H9 (cell line): ENCODE data around the gene ZFPM1. TPM values are rescaled to one million over a fixed set of nuclear protein-coding genes. Genes with fewer than 3 reads are reported as not detected.

Experiments
- DNase-seq: peaks from one replicate; pipeline ENCODE4 v3.0.0-alpha.2; 2017
- H2AFZ ChIP-seq: one replicate; pipeline ENCODE4 v1.6.1; 2013; ENCODE audit warnings: mild to moderate bottlenecking, low read length, control low read depth, moderate library complexity
- H2AK5ac ChIP-seq: 2 replicates; pipeline ENCODE4 v1.6.1; 2013; ENCODE audit warnings: low read length, control low read depth, mixed read lengths; ENCODE audit not compliant: insufficient read length
- H2BK120ac ChIP-seq: one replicate; pipeline ENCODE4 v1.6.1; 2013; ENCODE audit warnings: low read depth, mild to moderate bottlenecking, low read length, control low read depth, inconsistent platforms; ENCODE audit not compliant: poor library complexity, severe bottlenecking
- H2BK12ac ChIP-seq: 2 replicates; pipeline ENCODE4 v1.6.1; 2013; ENCODE audit warnings: low read length, control low read depth, mixed read lengths, low read depth; ENCODE audit not compliant: insufficient read length
- H2BK15ac ChIP-seq: 2 replicates; pipeline ENCODE4 v1.6.1; 2013; ENCODE audit warnings: low read depth, low read length, control low read depth
- H2BK20ac ChIP-seq: one replicate; pipeline ENCODE4 v1.6.1; 2013; ENCODE audit warnings: low read depth, mild to moderate bottlenecking, low read length, control low read depth, inconsistent platforms; ENCODE audit not compliant: poor library complexity, severe bottlenecking
- H2BK5ac ChIP-seq: 2 replicates; pipeline ENCODE4 v1.6.1; 2013; ENCODE audit warnings: low read length, control low read depth, mixed read lengths; ENCODE audit not compliant: insufficient read length
- H3K14ac ChIP-seq: 2 replicates; pipeline ENCODE4 v1.6.1; 2013; ENCODE audit warnings: low read length, control low read depth; ENCODE audit not compliant: insufficient read depth
- H3K18ac ChIP-seq: 2 replicates; pipeline ENCODE4 v1.6.1; 2013; ENCODE audit warnings: low read depth, mild to moderate bottlenecking, mixed read lengths, low read length, control low read depth; ENCODE audit not compliant: insufficient read length
- H3K23ac ChIP-seq: 2 replicates; pipeline ENCODE4 v1.6.1; 2013; ENCODE audit warnings: low read length, control low read depth, mixed read lengths, low read depth; ENCODE audit not compliant: insufficient read length
- H3K23me2 ChIP-seq: 2 replicates; pipeline ENCODE4 v1.6.1; 2013; ENCODE audit warnings: low read depth, mild to moderate bottlenecking, mixed read lengths, low read length, control low read depth; ENCODE audit not compliant: insufficient read length, poor library complexity, severe bottlenecking
- H3K27ac ChIP-seq: 2 replicates; pipeline ENCODE4 v1.5.1; 2013; ENCODE audit warnings: low read length, control low read depth, mixed read lengths, low read depth; ENCODE audit not compliant: insufficient read length
- H3K27me3 ChIP-seq: 2 replicates; pipeline ENCODE4 v1.6.1; 2013; ENCODE audit warnings: low read length, control low read depth, inconsistent platforms; ENCODE audit not compliant: insufficient read depth
- H3K4ac ChIP-seq: 2 replicates; pipeline ENCODE4 v1.6.1; 2013; ENCODE audit warnings: low read depth, mild to moderate bottlenecking, control low read depth, inconsistent platforms, low read length, moderate library complexity
- H3K4me1 ChIP-seq: 2 replicates; pipeline ENCODE4 v1.6.1; 2013; ENCODE audit warnings: low read length, control low read depth, inconsistent platforms; ENCODE audit not compliant: insufficient read depth
- H3K4me2 ChIP-seq: 2 replicates; pipeline ENCODE4 v1.6.1; 2013; ENCODE audit warnings: low read length, control low read depth, mixed read lengths; ENCODE audit not compliant: insufficient read length, insufficient read depth
- H3K56ac ChIP-seq: 2 replicates; pipeline ENCODE4 v1.6.1; 2013; ENCODE audit warnings: low read depth, mild to moderate bottlenecking, mixed read lengths, low read length, control low read depth; ENCODE audit not compliant: insufficient read length
- H3K79me1 ChIP-seq: 2 replicates; pipeline ENCODE4 v1.6.1; 2013; ENCODE audit warnings: low read depth, mild to moderate bottlenecking, moderate library complexity, low read length, control low read depth, inconsistent platforms; ENCODE audit not compliant: insufficient read depth, poor library complexity, severe bottlenecking
- H3K79me2 ChIP-seq: 2 replicates; pipeline ENCODE4 v1.6.1; 2013; ENCODE audit warnings: low read length, control low read depth, inconsistent platforms; ENCODE audit not compliant: insufficient read depth
- H3K9ac ChIP-seq: 2 replicates; pipeline ENCODE4 v1.6.1; 2013; ENCODE audit warnings: low read length, control low read depth, mixed read lengths; ENCODE audit not compliant: insufficient read length; ENCODE audit errors: extremely low read depth
- H3K9me3 ChIP-seq: one replicate; pipeline ENCODE4 v1.6.1; 2013; ENCODE audit warnings: low read depth, low read length, inconsistent platforms; ENCODE audit not compliant: control insufficient read depth
- H3T11ph ChIP-seq: one replicate; pipeline ENCODE4 v1.6.1; 2013; ENCODE audit warnings: mild to moderate bottlenecking, low read length, control low read depth, inconsistent platforms
- H4K20me1 ChIP-seq: one replicate; pipeline ENCODE4 v1.6.1; 2013; ENCODE audit not compliant: control insufficient read depth, insufficient read length, insufficient read depth
- H4K5ac ChIP-seq: 2 replicates; pipeline ENCODE4 v1.6.1; 2013; ENCODE audit warnings: low read depth, mild to moderate bottlenecking, mixed read lengths, low read length, control low read depth; ENCODE audit not compliant: insufficient read length
- H4K8ac ChIP-seq: replicated peaks from 2 replicates; pipeline ENCODE4 v1.6.1; 2013; ENCODE audit warnings: low read length, control low read depth, mixed read lengths, low read depth; ENCODE audit not compliant: insufficient read length
- H4K91ac ChIP-seq: 2 replicates; pipeline ENCODE4 v1.6.1; 2013; ENCODE audit warnings: low read depth, mild to moderate bottlenecking, moderate library complexity, mixed read lengths, low read length, control low read depth; ENCODE audit not compliant: insufficient read length
- H3K27ac Mint-ChIP-seq, 3 experiments: 2 replicates in 2 of 3; 3 replicates in 1 of 3; pipeline ENCODE4 v1.8.0; 2020 to 2021; ENCODE audit warnings: mixed read lengths in 3 of 3, mild to moderate bottlenecking in 1 of 3, moderate library complexity in 1 of 3
- H3K27me3 Mint-ChIP-seq: 2 replicates; pipeline ENCODE4 v1.8.0; 2021; ENCODE audit warnings: low read depth, mild to moderate bottlenecking, moderate library complexity, mixed read lengths
- H3K36me3 Mint-ChIP-seq, 3 experiments: 2 replicates in 2 of 3; 3 replicates in 1 of 3; pipeline ENCODE4 v1.8.0; 2020 to 2021; ENCODE audit warnings: low read depth in 3 of 3, mixed read lengths in 3 of 3; ENCODE audit not compliant: insufficient read depth in 1 of 3
- H3K4me1 Mint-ChIP-seq, 2 experiments: 2 replicates each; pipeline ENCODE4 v1.8.0; 2020; ENCODE audit warnings: mixed read lengths in 2 of 2
- H3K4me3 Mint-ChIP-seq, 2 experiments: 2 replicates in 1 of 2; 3 replicates in 1 of 2; pipeline ENCODE4 v1.8.0; 2020 to 2021; ENCODE audit warnings: mild to moderate bottlenecking in 2 of 2, mixed read lengths in 2 of 2, moderate library complexity in 1 of 2
- H3K9me3 Mint-ChIP-seq, 2 experiments: 2 replicates in 1 of 2; 3 replicates in 1 of 2; pipeline ENCODE4 v1.8.0; 2020; ENCODE audit warnings: mild to moderate bottlenecking in 2 of 2, mixed read lengths in 2 of 2, moderate library complexity in 1 of 2
- WGBS: extraction: QIAGEN DNeasy Blood & Tissue Kit; methylation state at CpG from one replicate; pipeline ENCODE4 v1.1.7; 2013; ENCODE audit warnings: missing lambda C conversion rate, low lambda C conversion rate, mixed read lengths; ENCODE audit not compliant: insufficient read length; ENCODE audit errors: extremely low coverage; 5-methylcytosine and 5-hydroxymethylcytosine counted together
- total RNA-seq: library from RNA; stranded (reverse); gene quantifications from 2 replicates; pipeline ENCODE4 v1.2.1, GENCODE V29; 2021
- TF ChIP-seq, protein P1 (sequence below): fragments of 200-600 bp; sonication (generic); conservative IDR thresholded peaks from 3 replicates; pipeline ENCODE4 v1.8.0; 2021; ENCODE audit warnings: antibody characterized with exemption, mild to moderate bottlenecking

Gene ZFPM1
- total RNA-seq, 1 experiment from 2014 or later: 3.6 TPM

DNA sequence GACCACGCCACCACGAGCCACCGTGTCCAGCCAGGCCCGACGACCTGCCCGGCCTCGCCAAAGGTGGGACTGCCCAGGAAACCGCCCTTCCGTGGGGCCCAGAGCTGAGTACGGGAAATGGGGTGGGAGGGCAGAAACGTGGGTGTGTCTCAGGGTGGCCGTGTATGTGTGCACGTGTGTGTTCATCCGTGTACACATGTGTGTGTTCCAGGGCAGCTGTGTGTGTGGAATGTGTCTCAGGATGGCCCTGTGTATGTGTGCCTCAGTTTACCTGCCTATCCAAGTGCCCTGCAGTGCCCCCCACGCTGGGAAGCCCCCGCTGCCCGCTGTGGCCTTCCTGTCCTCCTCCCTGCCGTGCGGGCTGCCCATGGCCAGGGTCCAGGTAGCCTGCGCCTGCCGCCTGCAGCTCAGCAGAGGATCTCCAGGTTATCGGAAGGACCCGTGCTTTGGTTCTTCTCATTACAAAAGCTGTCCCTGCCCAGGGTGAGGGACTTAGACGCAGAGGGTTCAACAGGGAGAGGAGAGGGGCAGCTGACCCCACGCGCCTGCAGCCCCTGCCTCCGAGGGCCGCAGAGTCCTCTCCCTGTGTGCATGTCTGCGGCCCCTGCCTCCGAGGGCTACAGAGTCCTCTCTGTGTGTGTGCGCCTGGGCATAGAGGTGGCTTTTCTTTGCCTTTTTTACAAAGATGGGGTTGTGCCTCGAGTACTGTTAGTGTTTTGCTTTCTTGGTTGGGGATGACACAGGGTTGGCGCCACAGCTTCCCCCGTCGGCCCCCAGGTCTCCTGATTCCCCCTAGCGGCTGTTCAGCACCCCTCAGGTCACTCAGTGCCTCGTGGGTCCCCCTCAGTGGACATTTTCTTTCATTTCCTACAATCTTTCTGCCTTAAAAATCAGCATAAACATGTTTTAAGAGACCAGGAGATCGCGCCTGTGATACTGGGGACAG, 46.7 kb upstream of the ZFPM1 start:
- H3K14ac ChIP-seq: no peak overlapping the region
- H3K9me3 Mint-ChIP-seq: no peaks in the 10 kb centered on the region; a peak in 2 of 5 replicates
- no peak overlapping the region for H3K23ac ChIP-seq
- H3K4me1 ChIP-seq: no peaks in the 10 kb centered on the region
- no peak overlapping the region for H3K56ac ChIP-seq
- H4K8ac ChIP-seq: no peak overlapping the region
- H3K18ac ChIP-seq: no peak overlapping the region
- H2BK15ac ChIP-seq: no peak overlapping the region
- no peak overlapping the region for H2AK5ac ChIP-seq
- no peaks in the 10 kb centered on the region for H3K79me1 ChIP-seq
- no peak overlapping the region for H2BK5ac ChIP-seq
- no peaks in the 10 kb centered on the region for H3K9me3 ChIP-seq
- H3K27ac ChIP-seq: no peak overlapping the region
- no peak overlapping the region for H2AFZ ChIP-seq
- H3K4me3 Mint-ChIP-seq: no peak overlapping the region
- no peak overlapping the region for H4K91ac ChIP-seq
- no peak overlapping the region for H3K4ac ChIP-seq
- DNase-seq: no peak
- no peak overlapping the region for H2BK20ac ChIP-seq
- H3K79me2 ChIP-seq: no peaks in the 10 kb centered on the region
- no peaks in the 10 kb centered on the region; a peak in 1 of 7 replicates for H3K36me3 Mint-ChIP-seq
- no CpG with 5 or more reads among the region's 39 CpGs for WGBS
- TF ChIP-seq, protein P1, sequence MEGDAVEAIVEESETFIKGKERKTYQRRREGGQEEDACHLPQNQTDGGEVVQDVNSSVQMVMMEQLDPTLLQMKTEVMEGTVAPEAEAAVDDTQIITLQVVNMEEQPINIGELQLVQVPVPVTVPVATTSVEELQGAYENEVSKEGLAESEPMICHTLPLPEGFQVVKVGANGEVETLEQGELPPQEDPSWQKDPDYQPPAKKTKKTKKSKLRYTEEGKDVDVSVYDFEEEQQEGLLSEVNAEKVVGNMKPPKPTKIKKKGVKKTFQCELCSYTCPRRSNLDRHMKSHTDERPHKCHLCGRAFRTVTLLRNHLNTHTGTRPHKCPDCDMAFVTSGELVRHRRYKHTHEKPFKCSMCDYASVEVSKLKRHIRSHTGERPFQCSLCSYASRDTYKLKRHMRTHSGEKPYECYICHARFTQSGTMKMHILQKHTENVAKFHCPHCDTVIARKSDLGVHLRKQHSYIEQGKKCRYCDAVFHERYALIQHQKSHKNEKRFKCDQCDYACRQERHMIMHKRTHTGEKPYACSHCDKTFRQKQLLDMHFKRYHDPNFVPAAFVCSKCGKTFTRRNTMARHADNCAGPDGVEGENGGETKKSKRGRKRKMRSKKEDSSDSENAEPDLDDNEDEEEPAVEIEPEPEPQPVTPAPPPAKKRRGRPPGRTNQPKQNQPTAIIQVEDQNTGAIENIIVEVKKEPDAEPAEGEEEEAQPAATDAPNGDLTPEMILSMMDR: peak; percentile 60
- no peaks in the 10 kb centered on the region for H3K27me3 ChIP-seq
- no peaks in the 10 kb centered on the region for H3K23me2 ChIP-seq
- no peaks in the 10 kb centered on the region; the same call in 1 of the 2 replicates for H3K27me3 Mint-ChIP-seq
- no peak overlapping the region for H4K5ac ChIP-seq
- peaks cover 0 to 7% of the 10 kb centered on the region in 2 experiments; a peak in 2 of 4 replicates for H3K4me1 Mint-ChIP-seq
- H4K20me1 ChIP-seq: no peaks in the 10 kb centered on the region
- H2BK12ac ChIP-seq: no peak overlapping the region
- no peak overlapping the region for H2BK120ac ChIP-seq
- H3K4me2 ChIP-seq: no peak overlapping the region
- H3T11ph ChIP-seq: no peak overlapping the region
- peak overlapping the region in 1 of 3 experiments; percentile 53; a peak in 1 of 7 replicates for H3K27ac Mint-ChIP-seq
- no peak overlapping the region for H3K9ac ChIP-seq
